Measurements from ENCODE around the gene INO80E.
A peak's percentile ranks its signal among the peaks of the same experiment; 100 is the strongest.

Gene INO80E

GRCh38 chr16:30000735-30001631 lies 4.9 kb downstream of the INO80E start:
- no peak for TF ChIP-seq CTCF (IDR thresholded peaks at IDR 0.05)

GRCh38 chr16:30002614-30003346 lies 6.7 kb downstream of the INO80E start:
- TF ChIP-seq CTCF (IDR thresholded peaks at IDR 0.05) = no peak

- TF ChIP-seq CTCF (IDR thresholded peaks at IDR 0.05) = no peak
These were observed 7.8 kb downstream of the INO80E start for GRCh38 chr16:30003670-30004423.

- TF ChIP-seq CTCF (IDR thresholded peaks at IDR 0.05) = no peak
These were observed 8.4 kb downstream of the INO80E start for GRCh38 chr16:30004424-30004776.

GRCh38 chr16:30004811-30005242 lies 8.8 kb downstream of the INO80E start:
- no peak for TF ChIP-seq CTCF (IDR thresholded peaks at IDR 0.05)

GRCh38 chr16:30005341-30006094 lies 9.5 kb downstream of the INO80E start:
- peak; percentile 82 for TF ChIP-seq CTCF (IDR thresholded peaks at IDR 0.05)

DNA sequence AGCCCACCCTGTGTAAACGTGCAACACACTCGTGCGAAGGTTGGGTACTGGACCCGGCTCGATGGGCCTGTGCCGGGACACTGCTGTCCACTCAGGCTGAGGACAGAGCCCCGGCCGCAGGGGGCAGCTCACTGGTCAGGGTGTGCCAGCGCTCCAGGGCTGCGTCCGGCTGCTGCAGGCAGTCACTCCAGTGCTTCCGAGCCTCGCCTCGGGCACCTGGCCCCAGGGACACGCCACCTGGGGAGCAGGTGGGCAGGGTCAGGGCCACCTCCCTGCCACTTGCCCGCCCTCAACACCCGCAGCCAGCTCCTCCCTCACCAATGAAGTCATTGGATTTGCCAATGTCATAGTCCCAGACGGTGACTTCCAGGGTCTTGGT lies 10.0 kb downstream of the INO80E start:
- TF ChIP-seq CTCF (IDR thresholded peaks at IDR 0.05) = no peak
